GM12878 (cell line): ENCODE results near the gene SRXN1. TPM values are rescaled to one million over a fixed set of nuclear protein-coding genes. Genes with fewer than 3 reads are reported as not detected.

Experiments
- ATAC-seq: fragments of 200-7000 bp; cut with Tn5 transposase; 3 replicates; pipeline ENCODE4 v1.9.1; 2020; ENCODE audit warnings: mild to moderate bottlenecking, moderate library complexity
- BruUV-seq: library from RNA; stranded (reverse); fragments of 400-500 nt; replicated peaks from 2 replicates; lab custom pipeline; 2021; lab: Mats Ljungman, UMichigan
- CTCF ChIA-PET: fragments of 300-600 bp; sonication (Branson Sonifier 250); formaldehyde crosslinking; extraction: SDS; loops from one replicate; lab custom pipeline; 2021; ENCODE audit warnings: inconsistent platforms; lab: Yijun Ruan, JAX
- POLR2A ChIA-PET: fragments of 350-600 bp; formaldehyde crosslinking; extraction: SDS; loops from one replicate; lab custom pipeline; 2021; ENCODE audit warnings: inconsistent platforms; lab: Charles Lee
- RAD21 ChIA-PET: fragments of 300-600 bp; sonication (Branson Sonifier 250); formaldehyde crosslinking; loops from one replicate; lab custom pipeline; 2023; ENCODE audit warnings: antibody characterized with exemption; ENCODE audit not compliant: unreplicated experiment; lab: Charles Lee
- SMC1A ChIA-PET: fragments of 300-600 bp; sonication (Branson Sonifier 250); formaldehyde crosslinking; loops from one replicate; lab custom pipeline; 2023; ENCODE audit not compliant: unreplicated experiment, uncharacterized antibody; lab: Charles Lee
- DNase-seq: peaks from one replicate; pipeline ENCODE4 v3.0.0-alpha.2; 2011; ENCODE audit warnings: low read depth, low spot score
- FAIRE-seq: peaks from 3 replicates; lab custom pipeline; 2011; peaks lifted over from hg19 to GRCh38; lab: Jason Lieb, UNC
- H2AFZ ChIP-seq: 2 replicates; pipeline ENCODE4 v1.6.0; 2011; ENCODE audit warnings: low read depth, low read length, control low read depth; ENCODE audit not compliant: control insufficient read depth
- H3K27ac ChIP-seq: 2 replicates; pipeline ENCODE4 v1.5.1; 2011; ENCODE audit warnings: control low read depth; ENCODE audit not compliant: control insufficient read depth, insufficient read depth
- H3K27me3 ChIP-seq, 2 experiments: replicated peaks in 1 of 2; 2 replicates each; pipeline versions ENCODE4 v1.6.0 to v1.6.1; 2011; ENCODE audit warnings: low read length in 1 of 2; ENCODE audit not compliant: control insufficient read depth in 2 of 2, insufficient read depth in 2 of 2
- H3K36me3 ChIP-seq, 2 experiments: 2 replicates each; pipeline ENCODE4 v1.5.1; 2011; ENCODE audit warnings: low read length in 1 of 2; ENCODE audit not compliant: control insufficient read depth in 2 of 2, insufficient read depth in 2 of 2
- H3K4me1 ChIP-seq: 2 replicates; pipeline ENCODE4 v1.6.1; 2011; ENCODE audit warnings: mild to moderate bottlenecking, low read length, moderate library complexity, mixed read lengths; ENCODE audit not compliant: control insufficient read depth, insufficient read depth
- H3K4me2 ChIP-seq: 2 replicates; pipeline ENCODE4 v1.6.0; 2011; ENCODE audit warnings: control low read depth; ENCODE audit not compliant: control insufficient read depth, insufficient read depth
- H3K4me3 ChIP-seq: fragments of 200-600 bp; sonication (generic); 2 replicates; pipeline ENCODE4 v1.5.1; 2016
- H3K79me2 ChIP-seq: 2 replicates; pipeline ENCODE4 v1.6.0; 2011; ENCODE audit warnings: low read length; ENCODE audit not compliant: control insufficient read depth, insufficient read depth
- H3K9ac ChIP-seq: 2 replicates; pipeline ENCODE4 v1.8.0; 2011; ENCODE audit warnings: low read length, control low read depth, mixed read lengths; ENCODE audit not compliant: control insufficient read depth, insufficient read depth
- H3K9me3 ChIP-seq: replicated peaks from 3 replicates; pipeline ENCODE4 v1.5.1; 2011; ENCODE audit warnings: mild to moderate bottlenecking, low read length; ENCODE audit not compliant: control insufficient read depth, insufficient read depth
- H4K20me1 ChIP-seq: 2 replicates; pipeline ENCODE4 v1.6.0; 2011; ENCODE audit not compliant: control insufficient read depth, insufficient read depth
- BCL11A ChIP-seq: IDR thresholded peaks from 2 replicates; pipeline ENCODE4 v1.6.1; 2011; ENCODE audit warnings: low read depth, low read length
- CBFB ChIP-seq: IDR thresholded peaks from 2 replicates; pipeline ENCODE4 v1.6.1; 2016; ENCODE audit warnings: antibody characterized with exemption, low read depth
- KLF5 ChIP-seq: fragments of 450-650 bp; IDR thresholded peaks from 2 replicates; pipeline ENCODE4 v1.6.1; 2014; ENCODE audit warnings: mild to moderate bottlenecking; ENCODE audit not compliant: partially characterized antibody
- NR2C1 ChIP-seq: fragments of 450-650 bp; IDR thresholded peaks from 2 replicates; pipeline ENCODE4 v1.6.1; 2017; ENCODE audit warnings: antibody characterized with exemption, mild to moderate bottlenecking, moderate library complexity
- SREBF2 ChIP-seq: IDR thresholded peaks from 2 replicates; pipeline ENCODE4 v1.6.1; 2012; ENCODE audit warnings: mild to moderate bottlenecking, low read length
- ZSCAN29 ChIP-seq: fragments of 450-650 bp; IDR thresholded peaks from 2 replicates; pipeline ENCODE4 v1.6.1; 2017; ENCODE audit warnings: mild to moderate bottlenecking, moderate library complexity
- WGBS: methylation state at CpG from one replicate; pipeline ENCODE4 v1.1.6; 2016; ENCODE audit warnings: low lambda C conversion rate; ENCODE audit not compliant: insufficient replicate concordance, insufficient coverage; ENCODE audit errors: missing lambda C conversion rate; 5-methylcytosine and 5-hydroxymethylcytosine counted together
- in situ Hi-C: fragments of 300-500 bp; cut with MboI; formaldehyde crosslinking; loops from 9 replicates; pipeline ENCODE4 v1.14.3; 2018; ENCODE audit warnings: mixed read lengths
- intact Hi-C: fragments of 100-400 bp; cut with micrococcal nuclease; formaldehyde crosslinking; loops from one replicate; pipeline ENCODE4 v1.14.2; 2022; ENCODE audit not compliant: unreplicated experiment
- polyA plus RNA-seq, 11 experiments: library from polyadenylated mRNA; depleted of rRNA in 4 of 11; unstranded in 6 of 11; stranded (reverse) in 5 of 11; fragments of >200 nt; fragmentation: Nextera tagmentation in 4 of 11; fragmentation: Illumina TruSeq in 1 of 11; extraction: Ambion mirVana in 4 of 11; extraction: Trizol in 1 of 11; gene quantifications; 1 replicate in 1 of 11; 2 replicates in 10 of 11; pipeline versions ENCODE4 v1.2.1 to v1.2.3, GENCODE V29; 2011 to 2016; ENCODE audit warnings: inconsistent platforms in 2 of 11, missing spikeins in 2 of 11, low read depth in 1 of 11
- total RNA-seq, 4 experiments: library from RNA; depleted of rRNA in 3 of 4; stranded (reverse); fragments of >200 nt in 3 of 4; fragmentation: Illumina TruSeq in 1 of 4; extraction: Trizol in 1 of 4; gene quantifications; 2 replicates each; pipeline versions ENCODE4 v1.2.1 to v1.2.3, GENCODE V29; 2013 to 2021
- TF ChIP-seq, protein P1 (sequence below): IDR thresholded peaks from 2 replicates; pipeline ENCODE4 v1.6.1; 2012; ENCODE audit warnings: low read depth, low read length, improper control_type of control experiment
- TF ChIP-seq, protein P2 (sequence below): IDR thresholded peaks from 2 replicates; pipeline ENCODE4 v1.6.1; 2012; ENCODE audit warnings: mild to moderate bottlenecking, low read depth, low read length
- TF ChIP-seq, protein P3 (sequence below): IDR thresholded peaks from 2 replicates; pipeline ENCODE4 v1.6.1; 2011; ENCODE audit warnings: borderline replicate concordance, low read depth, mild to moderate bottlenecking, moderate library complexity, low read length; ENCODE audit not compliant: insufficient read depth, poor library complexity, severe bottlenecking
- TF ChIP-seq, protein P4 (sequence below): fragments of 450-650 bp; IDR thresholded peaks from 2 replicates; pipeline ENCODE4 v1.6.1; 2017; ENCODE audit warnings: mild to moderate bottlenecking, moderate library complexity

The SRXN1 gene
- total and polyA plus RNA-seq, 10 of the 15 experiments (the other 5 are each of a cell fraction or from before 2014, with no cell fraction given) = 4.1 to 20.5 (median 15.6) TPM

DNA sequence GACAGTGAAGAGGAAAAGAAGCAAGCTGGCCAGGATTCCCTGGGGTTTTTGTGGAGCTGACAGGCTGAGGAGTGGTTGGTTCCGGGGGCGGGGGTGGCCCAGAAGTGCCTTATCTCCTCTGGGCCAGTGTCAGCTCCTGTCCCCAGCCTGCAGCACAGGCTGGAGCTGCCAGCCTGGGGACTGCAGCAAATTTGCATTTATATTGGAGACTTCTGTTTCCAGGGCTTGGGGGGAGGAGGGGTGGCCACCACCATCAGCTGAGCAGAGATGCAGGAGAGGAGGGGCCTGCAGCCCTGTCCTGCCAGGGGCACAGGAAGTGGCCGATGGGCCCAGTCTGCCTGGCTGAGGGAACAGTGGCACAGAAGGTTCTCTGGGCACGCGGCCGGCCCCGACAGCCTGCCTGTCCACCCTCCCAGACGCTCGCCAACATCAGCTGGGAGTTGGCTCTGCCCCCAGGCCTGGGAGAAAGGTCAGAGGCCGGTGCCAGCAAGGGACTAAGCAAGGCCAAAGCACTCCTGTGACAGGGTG, 46.9 kb upstream of the SRXN1 start:
- Histone ChIP-seq H4K20me1 (no peaks in the 10 kb centered on the region), H3K36me3 (no peaks in the 10 kb centered on the region), H3K9ac (no peak overlapping the region), H3K9me3 (no peaks in the 10 kb centered on the region), H3K4me2 (no peak overlapping the region)
- ChIA-PET RAD21 (no interaction called here), CTCF (interaction anchor here (1.1 kb wide), 1 partner anchor 40 kb away, joined by 3 read pairs; no protein-coding TSS in a partner anchor), SMC1A (no interaction called here)
- FAIRE-seq = no peak
- intact Hi-C loops = no loop called here
- 34% methylated on average over 10 of the region's 10 CpGs for WGBS
- no peak for TF ChIP-seq BCL11A
- no peak for TF ChIP-seq KLF5
- TF ChIP-seq, protein P1, sequence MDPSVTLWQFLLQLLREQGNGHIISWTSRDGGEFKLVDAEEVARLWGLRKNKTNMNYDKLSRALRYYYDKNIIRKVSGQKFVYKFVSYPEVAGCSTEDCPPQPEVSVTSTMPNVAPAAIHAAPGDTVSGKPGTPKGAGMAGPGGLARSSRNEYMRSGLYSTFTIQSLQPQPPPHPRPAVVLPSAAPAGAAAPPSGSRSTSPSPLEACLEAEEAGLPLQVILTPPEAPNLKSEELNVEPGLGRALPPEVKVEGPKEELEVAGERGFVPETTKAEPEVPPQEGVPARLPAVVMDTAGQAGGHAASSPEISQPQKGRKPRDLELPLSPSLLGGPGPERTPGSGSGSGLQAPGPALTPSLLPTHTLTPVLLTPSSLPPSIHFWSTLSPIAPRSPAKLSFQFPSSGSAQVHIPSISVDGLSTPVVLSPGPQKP = no peak
- TF ChIP-seq, protein P2, sequence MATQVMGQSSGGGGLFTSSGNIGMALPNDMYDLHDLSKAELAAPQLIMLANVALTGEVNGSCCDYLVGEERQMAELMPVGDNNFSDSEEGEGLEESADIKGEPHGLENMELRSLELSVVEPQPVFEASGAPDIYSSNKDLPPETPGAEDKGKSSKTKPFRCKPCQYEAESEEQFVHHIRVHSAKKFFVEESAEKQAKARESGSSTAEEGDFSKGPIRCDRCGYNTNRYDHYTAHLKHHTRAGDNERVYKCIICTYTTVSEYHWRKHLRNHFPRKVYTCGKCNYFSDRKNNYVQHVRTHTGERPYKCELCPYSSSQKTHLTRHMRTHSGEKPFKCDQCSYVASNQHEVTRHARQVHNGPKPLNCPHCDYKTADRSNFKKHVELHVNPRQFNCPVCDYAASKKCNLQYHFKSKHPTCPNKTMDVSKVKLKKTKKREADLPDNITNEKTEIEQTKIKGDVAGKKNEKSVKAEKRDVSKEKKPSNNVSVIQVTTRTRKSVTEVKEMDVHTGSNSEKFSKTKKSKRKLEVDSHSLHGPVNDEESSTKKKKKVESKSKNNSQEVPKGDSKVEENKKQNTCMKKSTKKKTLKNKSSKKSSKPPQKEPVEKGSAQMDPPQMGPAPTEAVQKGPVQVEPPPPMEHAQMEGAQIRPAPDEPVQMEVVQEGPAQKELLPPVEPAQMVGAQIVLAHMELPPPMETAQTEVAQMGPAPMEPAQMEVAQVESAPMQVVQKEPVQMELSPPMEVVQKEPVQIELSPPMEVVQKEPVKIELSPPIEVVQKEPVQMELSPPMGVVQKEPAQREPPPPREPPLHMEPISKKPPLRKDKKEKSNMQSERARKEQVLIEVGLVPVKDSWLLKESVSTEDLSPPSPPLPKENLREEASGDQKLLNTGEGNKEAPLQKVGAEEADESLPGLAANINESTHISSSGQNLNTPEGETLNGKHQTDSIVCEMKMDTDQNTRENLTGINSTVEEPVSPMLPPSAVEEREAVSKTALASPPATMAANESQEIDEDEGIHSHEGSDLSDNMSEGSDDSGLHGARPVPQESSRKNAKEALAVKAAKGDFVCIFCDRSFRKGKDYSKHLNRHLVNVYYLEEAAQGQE = no peak
- TF ChIP-seq NR2C1 = no peak
- TF ChIP-seq, protein P3, sequence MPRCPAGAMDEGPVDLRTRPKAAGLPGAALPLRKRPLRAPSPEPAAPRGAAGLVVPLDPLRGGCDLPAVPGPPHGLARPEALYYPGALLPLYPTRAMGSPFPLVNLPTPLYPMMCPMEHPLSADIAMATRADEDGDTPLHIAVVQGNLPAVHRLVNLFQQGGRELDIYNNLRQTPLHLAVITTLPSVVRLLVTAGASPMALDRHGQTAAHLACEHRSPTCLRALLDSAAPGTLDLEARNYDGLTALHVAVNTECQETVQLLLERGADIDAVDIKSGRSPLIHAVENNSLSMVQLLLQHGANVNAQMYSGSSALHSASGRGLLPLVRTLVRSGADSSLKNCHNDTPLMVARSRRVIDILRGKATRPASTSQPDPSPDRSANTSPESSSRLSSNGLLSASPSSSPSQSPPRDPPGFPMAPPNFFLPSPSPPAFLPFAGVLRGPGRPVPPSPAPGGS = no peak
- no peak for TF ChIP-seq CBFB
- no peak for TF ChIP-seq SREBF2
- TF ChIP-seq, protein P4, sequence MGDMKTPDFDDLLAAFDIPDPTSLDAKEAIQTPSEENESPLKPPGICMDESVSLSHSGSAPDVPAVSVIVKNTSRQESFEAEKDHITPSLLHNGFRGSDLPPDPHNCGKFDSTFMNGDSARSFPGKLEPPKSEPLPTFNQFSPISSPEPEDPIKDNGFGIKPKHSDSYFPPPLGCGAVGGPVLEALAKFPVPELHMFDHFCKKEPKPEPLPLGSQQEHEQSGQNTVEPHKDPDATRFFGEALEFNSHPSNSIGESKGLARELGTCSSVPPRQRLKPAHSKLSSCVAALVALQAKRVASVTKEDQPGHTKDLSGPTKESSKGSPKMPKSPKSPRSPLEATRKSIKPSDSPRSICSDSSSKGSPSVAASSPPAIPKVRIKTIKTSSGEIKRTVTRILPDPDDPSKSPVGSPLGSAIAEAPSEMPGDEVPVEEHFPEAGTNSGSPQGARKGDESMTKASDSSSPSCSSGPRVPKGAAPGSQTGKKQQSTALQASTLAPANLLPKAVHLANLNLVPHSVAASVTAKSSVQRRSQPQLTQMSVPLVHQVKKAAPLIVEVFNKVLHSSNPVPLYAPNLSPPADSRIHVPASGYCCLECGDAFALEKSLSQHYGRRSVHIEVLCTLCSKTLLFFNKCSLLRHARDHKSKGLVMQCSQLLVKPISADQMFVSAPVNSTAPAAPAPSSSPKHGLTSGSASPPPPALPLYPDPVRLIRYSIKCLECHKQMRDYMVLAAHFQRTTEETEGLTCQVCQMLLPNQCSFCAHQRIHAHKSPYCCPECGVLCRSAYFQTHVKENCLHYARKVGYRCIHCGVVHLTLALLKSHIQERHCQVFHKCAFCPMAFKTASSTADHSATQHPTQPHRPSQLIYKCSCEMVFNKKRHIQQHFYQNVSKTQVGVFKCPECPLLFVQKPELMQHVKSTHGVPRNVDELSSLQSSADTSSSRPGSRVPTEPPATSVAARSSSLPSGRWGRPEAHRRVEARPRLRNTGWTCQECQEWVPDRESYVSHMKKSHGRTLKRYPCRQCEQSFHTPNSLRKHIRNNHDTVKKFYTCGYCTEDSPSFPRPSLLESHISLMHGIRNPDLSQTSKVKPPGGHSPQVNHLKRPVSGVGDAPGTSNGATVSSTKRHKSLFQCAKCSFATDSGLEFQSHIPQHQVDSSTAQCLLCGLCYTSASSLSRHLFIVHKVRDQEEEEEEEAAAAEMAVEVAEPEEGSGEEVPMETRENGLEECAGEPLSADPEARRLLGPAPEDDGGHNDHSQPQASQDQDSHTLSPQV = no peak
- TF ChIP-seq ZSCAN29 = no peak
- TF ChIP-seq, all 136 proteins: peak for 0
- H3K79me2 ChIP-seq = no peaks in the 10 kb centered on the region
- peaks cover 0 to 1% of the 10 kb centered on the region in 2 experiments; a peak in 3 of 4 replicates for H3K27me3 ChIP-seq
- H3K27ac ChIP-seq = no peak overlapping the region
- POLR2A ChIA-PET = no interaction called here
- no TSS peak for BruUV-seq
- no peak overlapping the region for H2AFZ ChIP-seq
- no peak overlapping the region for H3K4me3 ChIP-seq
- H3K4me1 ChIP-seq = no peaks in the 10 kb centered on the region
- in situ Hi-C loops = no loop called here
- DNase-seq (no peak), ATAC-seq (no peak)
